GM12878 (cell line): ENCODE results near the gene SLCO6A1. TPM values are rescaled to one million over a fixed set of nuclear protein-coding genes. Genes with fewer than 3 reads are reported as not detected.

Experiments used
- ATAC-seq: fragments of 200-7000 bp; cut with Tn5 transposase; 3 replicates; pipeline ENCODE4 v1.9.1; 2020; ENCODE audit warnings: mild to moderate bottlenecking, moderate library complexity
- BruUV-seq: library from RNA; stranded (reverse); fragments of 400-500 nt; replicated peaks from 2 replicates; lab custom pipeline; 2021; lab: Mats Ljungman, UMichigan
- CTCF ChIA-PET: fragments of 300-600 bp; sonication (Branson Sonifier 250); formaldehyde crosslinking; extraction: SDS; loops from one replicate; lab custom pipeline; 2021; ENCODE audit warnings: inconsistent platforms; lab: Yijun Ruan, JAX
- POLR2A ChIA-PET: fragments of 350-600 bp; formaldehyde crosslinking; extraction: SDS; loops from one replicate; lab custom pipeline; 2021; ENCODE audit warnings: inconsistent platforms; lab: Charles Lee
- RAD21 ChIA-PET: fragments of 300-600 bp; sonication (Branson Sonifier 250); formaldehyde crosslinking; loops from one replicate; lab custom pipeline; 2023; ENCODE audit warnings: antibody characterized with exemption; ENCODE audit not compliant: unreplicated experiment; lab: Charles Lee
- SMC1A ChIA-PET: fragments of 300-600 bp; sonication (Branson Sonifier 250); formaldehyde crosslinking; loops from one replicate; lab custom pipeline; 2023; ENCODE audit not compliant: unreplicated experiment, uncharacterized antibody; lab: Charles Lee
- DNase-seq: peaks from one replicate; pipeline ENCODE4 v3.0.0-alpha.2; 2011; ENCODE audit warnings: low read depth, low spot score
- FAIRE-seq: peaks from 3 replicates; lab custom pipeline; 2011; peaks lifted over from hg19 to GRCh38; lab: Jason Lieb, UNC
- H2AFZ ChIP-seq: 2 replicates; pipeline ENCODE4 v1.6.0; 2011; ENCODE audit warnings: low read depth, low read length, control low read depth; ENCODE audit not compliant: control insufficient read depth
- H3K27ac ChIP-seq: 2 replicates; pipeline ENCODE4 v1.5.1; 2011; ENCODE audit warnings: control low read depth; ENCODE audit not compliant: control insufficient read depth, insufficient read depth
- H3K27me3 ChIP-seq, 2 experiments: replicated peaks in 1 of 2; 2 replicates each; pipeline versions ENCODE4 v1.6.0 to v1.6.1; 2011; ENCODE audit warnings: low read length in 1 of 2; ENCODE audit not compliant: control insufficient read depth in 2 of 2, insufficient read depth in 2 of 2
- H3K36me3 ChIP-seq, 2 experiments: 2 replicates each; pipeline ENCODE4 v1.5.1; 2011; ENCODE audit warnings: low read length in 1 of 2; ENCODE audit not compliant: control insufficient read depth in 2 of 2, insufficient read depth in 2 of 2
- H3K4me1 ChIP-seq: 2 replicates; pipeline ENCODE4 v1.6.1; 2011; ENCODE audit warnings: mild to moderate bottlenecking, low read length, moderate library complexity, mixed read lengths; ENCODE audit not compliant: control insufficient read depth, insufficient read depth
- H3K4me2 ChIP-seq: 2 replicates; pipeline ENCODE4 v1.6.0; 2011; ENCODE audit warnings: control low read depth; ENCODE audit not compliant: control insufficient read depth, insufficient read depth
- H3K4me3 ChIP-seq: fragments of 200-600 bp; sonication (generic); 2 replicates; pipeline ENCODE4 v1.5.1; 2016
- H3K79me2 ChIP-seq: 2 replicates; pipeline ENCODE4 v1.6.0; 2011; ENCODE audit warnings: low read length; ENCODE audit not compliant: control insufficient read depth, insufficient read depth
- H3K9ac ChIP-seq: 2 replicates; pipeline ENCODE4 v1.8.0; 2011; ENCODE audit warnings: low read length, control low read depth, mixed read lengths; ENCODE audit not compliant: control insufficient read depth, insufficient read depth
- H3K9me3 ChIP-seq: replicated peaks from 3 replicates; pipeline ENCODE4 v1.5.1; 2011; ENCODE audit warnings: mild to moderate bottlenecking, low read length; ENCODE audit not compliant: control insufficient read depth, insufficient read depth
- H4K20me1 ChIP-seq: 2 replicates; pipeline ENCODE4 v1.6.0; 2011; ENCODE audit not compliant: control insufficient read depth, insufficient read depth
- CBX3 ChIP-seq: fragments of 200-600 bp; sonication (generic); IDR thresholded peaks from 2 replicates; pipeline ENCODE4 v1.6.1; 2016; ENCODE audit warnings: low read depth, borderline replicate concordance
- CHD1 ChIP-seq: IDR thresholded peaks from 2 replicates; pipeline ENCODE4 v1.6.1; 2012; ENCODE audit warnings: low read depth, low read length, improper control_type of control experiment
- E2F4 ChIP-seq: IDR thresholded peaks from 2 replicates; pipeline ENCODE4 v1.6.1; 2012; ENCODE audit warnings: low read depth, low read length, improper control_type of control experiment
- FOXM1 ChIP-seq: IDR thresholded peaks from 2 replicates; pipeline ENCODE4 v1.6.1; 2012; ENCODE audit warnings: low read depth, mild to moderate bottlenecking, inconsistent platforms, low read length, moderate library complexity
- MEF2B ChIP-seq: fragments of 450-650 bp; IDR thresholded peaks from 2 replicates; pipeline ENCODE4 v1.6.1; 2018; ENCODE audit warnings: mild to moderate bottlenecking, moderate library complexity; ENCODE audit not compliant: partially characterized antibody, poor library complexity, severe bottlenecking
- MLLT1 ChIP-seq: fragments of 450-650 bp; IDR thresholded peaks from 2 replicates; pipeline ENCODE4 v1.6.1; 2016; ENCODE audit warnings: mild to moderate bottlenecking
- NKRF ChIP-seq: fragments of 450-650 bp; conservative IDR thresholded peaks from 2 replicates; pipeline ENCODE4 v1.6.1; 2017; ENCODE audit warnings: mild to moderate bottlenecking, moderate library complexity
- PKNOX1 ChIP-seq: fragments of 450-650 bp; IDR thresholded peaks from 2 replicates; pipeline ENCODE4 v1.6.1; 2016; ENCODE audit warnings: mild to moderate bottlenecking
- POLR2A ChIP-seq: IDR thresholded peaks from 2 replicates; pipeline ENCODE4 v1.6.1; 2011; ENCODE audit warnings: low read depth, mild to moderate bottlenecking, low read length
- RELA ChIP-seq: fragments of 450-650 bp; IDR thresholded peaks from 2 replicates; pipeline ENCODE4 v1.8.0; 2014; ENCODE audit warnings: borderline replicate concordance; ENCODE audit not compliant: partially characterized antibody
- SMAD5 ChIP-seq: IDR thresholded peaks from 2 replicates; pipeline ENCODE4 v1.6.1; 2016; ENCODE audit warnings: antibody characterized with exemption, low read depth
- SMC3 ChIP-seq: IDR thresholded peaks from 2 replicates; pipeline ENCODE4 v1.6.1; 2011; ENCODE audit warnings: low read length, improper control_type of control experiment, borderline replicate concordance
- SREBF2 ChIP-seq: IDR thresholded peaks from 2 replicates; pipeline ENCODE4 v1.6.1; 2012; ENCODE audit warnings: mild to moderate bottlenecking, low read length
- SUPT20H ChIP-seq: IDR thresholded peaks from 2 replicates; pipeline ENCODE4 v1.6.1; 2011; ENCODE audit warnings: low read depth, mild to moderate bottlenecking, low read length, moderate library complexity, borderline replicate concordance; ENCODE audit not compliant: control insufficient read depth
- SUZ12 ChIP-seq: fragments of 200-600 bp; sonication (generic); IDR thresholded peaks from one replicate; pipeline ENCODE4 v1.6.1; 2018; ENCODE audit warnings: antibody characterized with exemption, mild to moderate bottlenecking; ENCODE audit not compliant: unreplicated experiment
- WRNIP1 ChIP-seq: IDR thresholded peaks from 2 replicates; pipeline ENCODE4 v1.6.1; 2011; ENCODE audit warnings: low read depth, low read length, improper control_type of control experiment, borderline replicate concordance
- ZBTB4 ChIP-seq: fragments of 450-650 bp; formaldehyde crosslinking; IDR thresholded peaks from 2 replicates; pipeline ENCODE4 v1.4.0; 2022; ENCODE audit warnings: mild to moderate bottlenecking, moderate library complexity
- WGBS: methylation state at CpG from one replicate; pipeline ENCODE4 v1.1.6; 2016; ENCODE audit warnings: low lambda C conversion rate; ENCODE audit not compliant: insufficient replicate concordance, insufficient coverage; ENCODE audit errors: missing lambda C conversion rate; 5-methylcytosine and 5-hydroxymethylcytosine counted together
- in situ Hi-C: fragments of 300-500 bp; cut with MboI; formaldehyde crosslinking; loops from 9 replicates; pipeline ENCODE4 v1.14.3; 2018; ENCODE audit warnings: mixed read lengths
- intact Hi-C: fragments of 100-400 bp; cut with micrococcal nuclease; formaldehyde crosslinking; loops from one replicate; pipeline ENCODE4 v1.14.2; 2022; ENCODE audit not compliant: unreplicated experiment
- polyA plus RNA-seq, 11 experiments: library from polyadenylated mRNA; depleted of rRNA in 4 of 11; unstranded in 6 of 11; stranded (reverse) in 5 of 11; fragments of >200 nt; fragmentation: Nextera tagmentation in 4 of 11; fragmentation: Illumina TruSeq in 1 of 11; extraction: Ambion mirVana in 4 of 11; extraction: Trizol in 1 of 11; gene quantifications; 1 replicate in 1 of 11; 2 replicates in 10 of 11; pipeline versions ENCODE4 v1.2.1 to v1.2.3, GENCODE V29; 2011 to 2016; ENCODE audit warnings: inconsistent platforms in 2 of 11, missing spikeins in 2 of 11, low read depth in 1 of 11
- total RNA-seq, 4 experiments: library from RNA; depleted of rRNA in 3 of 4; stranded (reverse); fragments of >200 nt in 3 of 4; fragmentation: Illumina TruSeq in 1 of 4; extraction: Trizol in 1 of 4; gene quantifications; 2 replicates each; pipeline versions ENCODE4 v1.2.1 to v1.2.3, GENCODE V29; 2013 to 2021

Gene SLCO6A1
- total and polyA plus RNA-seq, 10 of the 15 experiments (the other 5 are each of a cell fraction or from before 2014, with no cell fraction given), result not detected

GRCh38 chr5:102527547-102527946 is 28.7 kb upstream of the SLCO6A1 start:
- BruUV-seq, result no TSS peak
- ChIA-PET CTCF (no interaction called here), SMC1A (no interaction called here), POLR2A (no interaction called here), RAD21 (no interaction called here)
- FAIRE-seq (no peak), DNase-seq (no peak), ATAC-seq (no peak)
- Histone ChIP-seq H3K9ac (no peak overlapping the region), H3K9me3 (no peaks in the 10 kb centered on the region), H3K4me3 (no peak overlapping the region), H4K20me1 (no peaks in the 10 kb centered on the region), H2AFZ (no peak overlapping the region), H3K4me1 (peaks cover 4% of the 10 kb centered on the region; the same call in 1 of the 2 replicates), H3K27me3 (no peaks in the 10 kb centered on the region), H3K36me3 (no peaks in the 10 kb centered on the region), H3K27ac (no peak overlapping the region), H3K4me2 (no peak overlapping the region), H3K79me2 (no peaks in the 10 kb centered on the region)
- intact Hi-C loops, result no loop called here
- in situ Hi-C loops, result no loop called here
- 4% methylated on average over 1 of the region's 1 CpG for WGBS
- TF ChIP-seq RELA (no peak), E2F4 (no peak), WRNIP1 (no peak), SMC3 (no peak), MEF2B (no peak), POLR2A (no peak), CBX3 (no peak), PKNOX1 (no peak), SUZ12 (no peak), ZBTB4 (no peak), SMAD5 (no peak), NKRF (no peak), SREBF2 (no peak), MLLT1 (no peak), CHD1 (no peak), SUPT20H (no peak), FOXM1 (no peak)
